Measurements from ENCODE around the gene SHANK1. TPM values are rescaled to one million over a fixed set of nuclear protein-coding genes. Genes with fewer than 3 reads are reported as not detected.
"Not testable (repeated sequence)": the region's sequence is repeated elsewhere in the genome, so short reads cannot be mapped to it uniquely, and the experiment has no call there.

SHANK1 gene
- total RNA-seq = 0.23 TPM

GRCh38 chr19:50719566-50719965, at the start of gene SHANK1:
Gene SHANK1 (minus strand): TSS chr19:50719802. CDS start chr19:50716919, 2,883 bp downstream.
- ATAC-seq (no peak), DNase-seq (ENCODE audit: low spot score) (no peak)

GRCh38 chr19:50768277-50768676, 48.7 kb upstream of the SHANK1 start:
- DNase-seq (ENCODE audit: low spot score) (no peak), ATAC-seq (no peak)

GRCh38 chr19:50767263-50767662, 47.7 kb upstream of the SHANK1 start:
- not testable (repeated sequence) for DNase-seq (ENCODE audit: low spot score); ATAC-seq

GRCh38 chr19:50766746-50767145, 47.1 kb upstream of the SHANK1 start:
- not testable (repeated sequence) for DNase-seq (ENCODE audit: low spot score); ATAC-seq

GRCh38 chr19:50764409-50764808, 44.8 kb upstream of the SHANK1 start:
- DNase-seq (ENCODE audit: low spot score) (no peak), ATAC-seq (no peak)

- not testable (repeated sequence) for DNase-seq (ENCODE audit: low spot score); ATAC-seq
Measured at GRCh38 chr19:50763521-50763920, 43.9 kb upstream of the SHANK1 start.

- not testable (repeated sequence) for ATAC-seq
Measured at GRCh38 chr19:50761501-50761900, 41.9 kb upstream of the SHANK1 start.

GRCh38 chr19:50759886-50760285, 40.3 kb upstream of the SHANK1 start:
- ATAC-seq (no peak), DNase-seq (ENCODE audit: low spot score) (no peak)

More at GRCh38 chr19:50761501-50761900, 41.9 kb upstream of the SHANK1 start:
- DNase-seq (ENCODE audit: low spot score) = not testable (repeated sequence)

GRCh38 chr19:50759076-50759475, 39.5 kb upstream of the SHANK1 start:
- ATAC-seq; DNase-seq (ENCODE audit: low spot score): not testable (repeated sequence)

GRCh38 chr19:50757624-50758023, 38.0 kb upstream of the SHANK1 start:
- ATAC-seq; DNase-seq (ENCODE audit: low spot score): not testable (repeated sequence)

- DNase-seq (ENCODE audit: low spot score) = not testable (repeated sequence)
Measured at GRCh38 chr19:50756244-50756643, 36.6 kb upstream of the SHANK1 start.

GRCh38 chr19:50753879-50754278, 34.3 kb upstream of the SHANK1 start:
- ATAC-seq (no peak), DNase-seq (ENCODE audit: low spot score) (no peak)

More at GRCh38 chr19:50756244-50756643, 36.6 kb upstream of the SHANK1 start:
- ATAC-seq = not testable (repeated sequence)

- ATAC-seq (no peak), DNase-seq (ENCODE audit: low spot score) (no peak)
Measured at GRCh38 chr19:50750010-50750409, 30.4 kb upstream of the SHANK1 start.

- no peak for DNase-seq (ENCODE audit: low spot score)
- no peak for ATAC-seq
Measured at GRCh38 chr19:50749490-50749889, 29.9 kb upstream of the SHANK1 start.

- not testable (repeated sequence) for DNase-seq (ENCODE audit: low spot score); ATAC-seq
Measured at GRCh38 chr19:50747141-50747540, 27.5 kb upstream of the SHANK1 start.

- no peak for ATAC-seq
- no peak for DNase-seq (ENCODE audit: low spot score)
Measured at GRCh38 chr19:50745221-50745620, 25.6 kb upstream of the SHANK1 start.

- ATAC-seq = no peak
- DNase-seq (ENCODE audit: low spot score) = no peak
Measured at GRCh38 chr19:50743537-50743936, 23.9 kb upstream of the SHANK1 start.

- no peak for ATAC-seq
Measured at GRCh38 chr19:50741179-50741933, 21.8 kb upstream of the SHANK1 start.

GRCh38 chr19:50739914-50740426, 20.4 kb upstream of the SHANK1 start:
- DNase-seq (ENCODE audit: low spot score) (no peak), ATAC-seq (no peak)

More at GRCh38 chr19:50741179-50741933, 21.8 kb upstream of the SHANK1 start:
- no peak for DNase-seq (ENCODE audit: low spot score)

- no peak for DNase-seq (ENCODE audit: low spot score)
- no peak for ATAC-seq
Measured at GRCh38 chr19:50739132-50739913, 19.7 kb upstream of the SHANK1 start.

- no peak for ATAC-seq
- DNase-seq (ENCODE audit: low spot score) = no peak
Measured at GRCh38 chr19:50736338-50736737, 16.7 kb upstream of the SHANK1 start.

Measured in left lobe of liver (tissue), 2 donors.